Gastroesophageal sphincter (tissue), 4 donors: ENCODE measurements around the gene PODN. TPM values are rescaled to one million over a fixed set of nuclear protein-coding genes. Genes with fewer than 3 reads are reported as not detected.

Experiments used
- ATAC-seq: fragments of 150-250 bp; one replicate; pipeline ENCODE4 v1.9.1; 2016; ENCODE audit warnings: mild to moderate bottlenecking, moderate library complexity
- H3K27ac ChIP-seq, 4 donors: fragments of 200-600 bp; sonication (generic) in 3 of 4; 1 replicate in 3 of 4; 2 replicates in 1 of 4; pipeline ENCODE4 v1.5.1; 2016 to 2019
- H3K27me3 ChIP-seq: fragments of 200-600 bp; sonication (generic); one replicate; pipeline ENCODE4 v1.5.1; 2019
- H3K36me3 ChIP-seq, 2 donors: fragments of 200-600 bp; sonication (generic); one replicate each; pipeline ENCODE4 v1.5.1; 2019; ENCODE audit warnings: control low read depth in 1 of 2
- H3K4me1 ChIP-seq, 3 donors: fragments of 200-600 bp; sonication (generic); 1 replicate in 2 of 3; 2 replicates in 1 of 3; pipeline ENCODE4 v1.5.1; 2016 to 2019; ENCODE audit warnings: control low read depth in 2 of 3
- H3K4me3 ChIP-seq, 2 donors: fragments of 200-600 bp; sonication (generic); one replicate each; pipeline ENCODE4 v1.5.1; 2019; ENCODE audit warnings: mild to moderate bottlenecking in 1 of 2, moderate library complexity in 1 of 2
- H3K9me3 ChIP-seq, 3 donors: fragments of 200-600 bp; sonication (generic); one replicate each; pipeline ENCODE4 v1.5.1; 2017 to 2019; ENCODE audit warnings: control low read depth in 2 of 3
- CTCF ChIP-seq, 4 experiments: fragments of 200-600 bp in 2 of 4; fragments of 450-650 bp in 2 of 4; sonication (generic) in 1 of 4; IDR thresholded peaks; one replicate each; pipeline ENCODE4 v1.5.1; 2017 to 2019; ENCODE audit warnings: antibody characterized with exemption in 4 of 4, mild to moderate bottlenecking in 2 of 4, moderate library complexity in 2 of 4
- EP300 ChIP-seq: sonication (generic); formaldehyde crosslinking; IDR thresholded peaks from one replicate; pipeline ENCODE4 v1.6.1; 2017; ENCODE audit warnings: antibody characterized with exemption, mild to moderate bottlenecking
- POLR2A ChIP-seq, 2 donors: fragments of 450-650 bp; IDR thresholded peaks; one replicate each; pipeline ENCODE4 v1.6.1; 2017; ENCODE audit warnings: antibody characterized with exemption in 2 of 2, mild to moderate bottlenecking in 2 of 2, moderate library complexity in 1 of 2
- POLR2AphosphoS5 ChIP-seq: sonication (generic); formaldehyde crosslinking; IDR thresholded peaks from one replicate; pipeline ENCODE4 v1.6.1; 2017; ENCODE audit warnings: antibody characterized with exemption
- WGBS, 2 donors: methylation state at CpG; one replicate each; pipeline ENCODE4 v1.1.5; 2018; ENCODE audit warnings: low coverage in 1 of 2; 5-methylcytosine and 5-hydroxymethylcytosine counted together
- total RNA-seq, 4 donors: library from RNA; depleted of rRNA; stranded (reverse); fragments of >200 nt; gene quantifications; one replicate each; pipeline ENCODE4 v1.1.0, GENCODE V29; 2016

PODN gene
- total RNA-seq, 4 donors from 2014 or later: 60.4 to 170 (median 125) TPM

- WGBS, 2 donors: 80 to 81% methylated on average over 1 to 9 of the region's 31 CpGs
- no peaks in the 10 kb centered on the region for H3K27me3 ChIP-seq
- TF ChIP-seq CTCF (IDR thresholded peaks at IDR 0.05): no peak
- no peak for TF ChIP-seq EP300
- ATAC-seq: no peak
- H3K9me3 ChIP-seq: no peaks in the 10 kb centered on the region
- H3K4me1 ChIP-seq: peaks cover 0 to 18% (median 0%) of the 10 kb centered on the region in 3 donors
- H3K27ac ChIP-seq: no peak overlapping the region
- peaks cover 0 to 16% of the 10 kb centered on the region in 2 donors for H3K36me3 ChIP-seq
- no peak overlapping the region for H3K4me3 ChIP-seq
Measured at GRCh38 chr1:53069663-53070327, 7.8 kb downstream of the PODN start.

- 100% methylated on average over 4 of the region's 12 CpGs; no CpG with 5 or more reads in 1 of the 2 donors for WGBS, 2 donors
- no peak overlapping the region for H3K27ac ChIP-seq
- no peak overlapping the region for H3K4me3 ChIP-seq
- no peaks in the 10 kb centered on the region for H3K27me3 ChIP-seq
- H3K9me3 ChIP-seq: no peaks in the 10 kb centered on the region
- no peak for TF ChIP-seq EP300
- no peak for TF ChIP-seq CTCF (IDR thresholded peaks at IDR 0.05)
- TF ChIP-seq POLR2AphosphoS5: no peak
- TF ChIP-seq POLR2A (IDR thresholded peaks at IDR 0.05): no peak
- H3K36me3 ChIP-seq: peaks cover 0 to 16% of the 10 kb centered on the region in 2 donors
- peaks cover 0 to 26% (median 0%) of the 10 kb centered on the region in 3 donors for H3K4me1 ChIP-seq
- no peak for ATAC-seq
Measured at GRCh38 chr1:53070621-53071020, 8.6 kb downstream of the PODN start.

- Histone ChIP-seq H3K27ac (no peak overlapping the region), H3K4me3 (no peak overlapping the region), H3K9me3 (no peaks in the 10 kb centered on the region), H3K27me3 (no peaks in the 10 kb centered on the region), H3K4me1 (peaks cover 0 to 26% (median 0%) of the 10 kb centered on the region in 3 donors), H3K36me3 (peaks cover 0 to 16% of the 10 kb centered on the region in 2 donors)
- no peak for ATAC-seq
- 56 to 88% methylated on average over 2 to 10 of the region's 17 CpGs for WGBS, 2 donors
- no peak for TF ChIP-seq EP300
- no peak for TF ChIP-seq POLR2AphosphoS5
- no peak for TF ChIP-seq CTCF (IDR thresholded peaks at IDR 0.05)
Measured at GRCh38 chr1:53071167-53071865, 9.3 kb downstream of the PODN start.

- Histone ChIP-seq H3K4me3 (no peak overlapping the region), H3K36me3 (peaks cover 0 to 16% of the 10 kb centered on the region in 2 donors), H3K27me3 (no peaks in the 10 kb centered on the region), H3K4me1 (peaks cover 0 to 21% (median 0%) of the 10 kb centered on the region in 3 donors), H3K27ac (no peak overlapping the region), H3K9me3 (no peaks in the 10 kb centered on the region)
- no peak for ATAC-seq
- 85 to 100% methylated on average over 1 of the region's 1 CpG for WGBS, 2 donors
- TF ChIP-seq POLR2AphosphoS5 (no peak), POLR2A (IDR thresholded peaks at IDR 0.05) (no peak), CTCF (IDR thresholded peaks at IDR 0.05) (no peak), EP300 (no peak)
Measured at GRCh38 chr1:53071915-53072314, 9.9 kb downstream of the PODN start.

- Histone ChIP-seq H3K4me3 (no peak overlapping the region), H3K9me3 (no peaks in the 10 kb centered on the region), H3K36me3 (peaks cover 0 to 25% of the 10 kb centered on the region in 2 donors), H3K4me1 (peaks cover 0 to 15% (median 0%) of the 10 kb centered on the region in 3 donors), H3K27me3 (no peaks in the 10 kb centered on the region), H3K27ac (peak overlapping the region in 2 of 4 donors; percentile 29 to 65)
- 72 to 79% methylated on average over 5 to 6 of the region's 7 CpGs for WGBS, 2 donors
- TF ChIP-seq EP300 (no peak), POLR2A (IDR thresholded peaks at IDR 0.05) (no peak), CTCF (IDR thresholded peaks at IDR 0.05) (no peak), POLR2AphosphoS5 (no peak)
- no peak for ATAC-seq
Measured at GRCh38 chr1:53073287-53073686, 11.3 kb downstream of the PODN start.
